Middle frontal gyrus (tissue), 1 donor: Measurements from ENCODE around the gene MRPL37.

Experiments
- DNase-seq: peaks from one replicate; pipeline ENCODE4 v3.0.0-alpha.2; 2015; ENCODE audit warnings: low spot score; ENCODE audit errors: extremely low spot score

MRPL37 gene

DNA sequence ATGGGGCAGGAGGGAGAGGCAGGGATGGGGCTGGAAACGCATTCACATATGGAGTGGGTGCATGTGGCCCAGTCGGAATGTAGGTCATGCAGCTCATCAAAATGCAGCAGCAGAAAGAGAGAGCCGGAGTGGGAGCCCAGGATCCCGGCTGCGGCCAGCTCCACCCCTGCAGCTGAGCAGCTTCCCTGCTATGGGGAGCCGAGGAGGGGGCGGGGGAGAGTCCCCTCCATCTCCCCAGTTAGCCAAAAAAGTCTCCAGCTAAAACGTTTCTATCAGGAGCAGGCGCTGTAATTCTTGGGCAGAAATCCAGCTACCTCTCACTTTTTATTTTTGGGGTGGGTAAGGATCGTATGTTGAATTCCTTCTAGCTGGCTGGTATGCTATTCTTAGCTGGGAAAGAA, 39.7 kb downstream of the MRPL37 start:
- peak; percentile 44 for DNase-seq

- DNase-seq: no peak
Measured at GRCh38 chr1:54240741-54241335, 40.9 kb downstream of the MRPL37 start.

GRCh38 chr1:54241364-54241763, 41.4 kb downstream of the MRPL37 start:
- DNase-seq: no peak

GRCh38 chr1:54243022-54243421, 43.1 kb downstream of the MRPL37 start:
- no peak for DNase-seq

DNA sequence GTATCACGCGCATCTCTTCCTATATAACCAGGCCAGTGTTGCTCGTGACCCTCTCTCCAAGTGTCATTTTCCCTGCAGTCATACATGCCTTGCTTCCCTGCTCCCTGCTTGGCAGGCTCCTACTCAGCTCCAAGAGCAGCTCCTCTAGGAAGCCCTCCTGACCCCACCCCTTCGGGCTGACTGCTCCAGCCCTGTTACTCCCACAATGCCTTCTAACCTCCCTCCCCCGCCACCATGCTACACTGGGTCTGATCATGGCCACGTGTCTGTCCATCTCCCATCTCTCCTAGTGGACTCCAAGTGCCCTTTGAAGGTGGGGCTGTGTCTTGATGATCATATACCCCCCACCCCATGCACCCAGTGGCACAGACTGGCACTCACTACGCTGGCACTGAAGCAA, 44.7 kb downstream of the MRPL37 start:
- no peak for DNase-seq

DNA sequence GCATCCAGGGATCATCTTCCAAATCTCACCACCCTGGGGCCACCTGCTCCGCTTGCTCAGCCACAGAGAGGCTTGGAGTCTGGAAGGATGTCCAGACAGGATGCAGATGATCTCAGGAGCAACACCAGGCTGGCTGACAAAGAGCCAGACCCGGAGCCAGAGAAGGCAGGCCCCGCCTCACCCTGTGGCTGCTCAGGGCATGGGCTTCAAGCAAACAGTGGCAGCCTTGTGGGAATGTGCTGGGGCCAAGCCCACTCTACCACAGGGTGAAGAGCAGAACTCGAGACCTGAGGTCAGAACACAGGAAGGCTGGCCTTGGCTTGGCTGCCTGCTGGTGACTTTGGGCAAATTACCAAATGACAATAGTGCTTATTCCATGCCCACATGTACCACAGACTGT, 45.5 kb downstream of the MRPL37 start:
- DNase-seq: no peak

GRCh38 chr1:54246116-54246721, 46.3 kb downstream of the MRPL37 start:
- DNase-seq: no peak

GRCh38 chr1:54247863-54248515, 48.0 kb downstream of the MRPL37 start:
- DNase-seq: no peak

DNA sequence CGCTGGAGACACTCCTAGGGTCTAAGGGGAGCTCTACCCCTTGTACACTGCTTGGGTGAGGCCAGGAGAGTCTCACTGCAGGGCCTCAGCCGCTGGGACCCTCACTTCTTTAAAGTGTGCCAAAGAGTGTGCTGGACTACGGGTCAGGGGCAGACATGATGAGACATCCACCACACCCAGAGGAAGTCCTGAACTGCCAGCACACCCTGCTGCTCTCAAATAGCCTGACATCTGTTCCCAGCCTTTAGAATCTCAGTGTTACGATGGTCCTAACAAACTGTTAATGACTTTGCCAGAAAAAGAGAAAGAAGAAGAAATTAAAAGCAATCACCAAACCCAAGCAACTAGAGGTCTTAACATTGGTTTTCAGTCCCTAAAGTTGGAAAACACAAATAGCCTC, 49.0 kb downstream of the MRPL37 start:
- no peak for DNase-seq

GRCh38 chr1:54249819-54250435, 50.0 kb downstream of the MRPL37 start:
- no peak for DNase-seq

DNA sequence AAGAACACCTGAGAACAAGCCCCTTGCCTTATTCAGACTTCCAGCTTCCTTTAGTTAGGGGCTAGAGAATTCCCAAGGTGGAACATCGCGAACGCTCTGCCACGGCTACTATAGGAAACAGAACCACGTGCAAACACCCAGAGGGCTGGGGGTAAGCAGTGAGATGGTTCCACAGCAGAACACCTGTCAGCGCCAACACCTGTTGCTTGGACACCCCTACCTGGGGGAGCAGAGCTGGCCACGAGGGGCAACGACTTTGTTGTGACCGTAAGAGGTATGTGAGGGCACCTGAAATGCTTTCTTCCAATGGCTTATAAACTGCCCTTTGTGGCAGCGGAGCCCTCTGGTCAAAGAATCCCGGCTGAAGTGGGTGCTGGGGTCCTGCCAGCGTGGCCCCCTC, 50.7 kb downstream of the MRPL37 start:
- DNase-seq: no peak

DNA sequence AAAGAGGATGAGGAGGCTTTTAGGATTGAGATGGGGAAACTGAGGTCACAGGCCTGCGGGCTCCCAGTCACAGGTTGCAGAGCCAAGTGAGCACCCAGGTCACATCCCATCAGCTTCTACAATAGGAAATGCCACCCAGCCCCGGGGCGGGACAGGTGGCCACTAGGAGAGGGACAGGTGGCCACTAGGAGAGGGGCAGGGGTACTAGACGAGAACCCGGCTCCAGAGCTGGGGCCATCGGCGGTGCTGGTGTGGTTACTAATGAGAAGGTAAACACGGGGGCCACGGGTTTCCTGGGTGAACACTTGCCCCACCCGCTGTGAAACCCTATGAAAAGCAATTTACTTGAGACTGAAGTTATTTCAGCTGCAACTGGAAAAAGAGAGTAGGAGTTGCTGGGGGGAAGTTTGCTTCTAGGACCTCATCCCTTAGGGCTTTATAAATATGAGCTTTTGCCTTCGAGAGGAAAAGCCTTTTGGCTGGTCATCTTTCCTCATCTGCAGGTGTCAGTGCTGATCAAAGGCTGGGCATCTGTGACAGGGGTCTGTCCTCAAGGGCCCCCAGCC, 52.5 kb downstream of the MRPL37 start:
- no peak for DNase-seq

DNA sequence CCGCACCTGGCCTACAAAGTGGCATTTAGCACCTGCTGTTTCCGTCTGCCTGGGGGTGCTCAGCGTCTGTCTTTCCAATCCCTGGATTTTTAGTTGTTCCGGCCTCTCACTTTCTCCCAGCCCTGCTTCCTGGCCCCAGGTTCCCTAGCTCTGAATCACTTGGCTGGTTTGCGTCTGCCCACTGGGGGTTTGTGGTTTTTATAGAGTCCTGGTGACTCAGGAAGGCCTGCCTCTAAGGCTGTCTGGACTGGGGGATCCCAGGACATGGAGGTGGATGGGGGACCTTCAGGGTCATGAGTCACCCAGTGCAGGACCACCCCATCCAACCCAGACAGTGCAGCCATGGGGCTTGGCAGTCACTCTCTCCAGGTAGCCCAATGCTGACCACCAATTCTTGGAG, 53.5 kb downstream of the MRPL37 start:
- DNase-seq: no peak

DNA sequence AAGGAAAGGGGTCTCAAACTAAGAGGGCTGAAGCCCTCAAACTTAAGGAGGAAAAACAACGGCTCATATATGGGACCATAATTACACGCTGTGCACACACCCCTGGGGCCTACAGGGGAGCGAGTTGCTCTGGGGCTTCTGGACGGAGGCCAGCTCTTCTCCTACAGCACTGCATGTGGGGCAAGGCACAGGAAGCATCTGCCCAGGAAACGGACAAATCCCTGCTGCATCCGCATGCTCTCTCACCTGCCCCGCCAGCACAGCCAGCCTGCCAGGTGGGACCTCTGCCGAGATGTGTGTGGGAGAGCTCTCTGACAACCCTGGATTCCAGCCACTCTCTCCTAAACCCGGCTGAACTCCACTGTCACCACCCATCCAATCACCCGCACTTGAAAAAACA, 54.1 kb downstream of the MRPL37 start:
- DNase-seq: no peak

DNA sequence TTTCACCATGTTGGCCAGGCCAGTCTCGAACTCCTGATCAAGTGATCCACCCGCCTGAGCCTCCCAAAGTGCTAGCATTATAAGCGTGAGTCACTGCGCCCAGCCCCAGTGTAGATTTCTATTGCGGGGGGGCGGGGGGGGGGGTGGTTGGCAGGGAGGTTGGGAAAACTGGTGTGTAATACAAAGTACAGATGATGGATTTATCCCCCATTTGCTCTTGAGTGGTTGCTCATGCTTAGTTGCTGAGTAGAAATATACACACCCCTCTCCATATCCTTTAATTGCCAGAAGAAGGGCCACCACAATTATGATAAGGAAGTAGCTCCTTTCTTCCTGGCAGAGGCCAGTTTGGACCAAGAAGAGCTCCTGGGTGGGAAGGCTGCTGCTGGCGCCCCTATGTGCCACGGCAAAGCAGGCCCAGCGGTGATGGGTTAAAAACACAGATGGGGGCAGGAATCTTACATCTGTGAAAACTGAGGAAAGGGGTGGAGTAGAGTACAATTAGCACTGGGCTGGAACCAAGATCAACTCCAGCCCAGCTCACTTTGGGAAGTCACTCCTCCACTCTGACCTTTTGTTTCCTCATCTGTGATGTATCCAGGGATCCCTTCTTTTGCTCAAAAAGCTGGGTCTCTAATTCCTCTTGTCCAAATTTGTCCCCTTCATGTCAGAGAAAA, 55.2 kb downstream of the MRPL37 start:
- DNase-seq: no peak

DNA sequence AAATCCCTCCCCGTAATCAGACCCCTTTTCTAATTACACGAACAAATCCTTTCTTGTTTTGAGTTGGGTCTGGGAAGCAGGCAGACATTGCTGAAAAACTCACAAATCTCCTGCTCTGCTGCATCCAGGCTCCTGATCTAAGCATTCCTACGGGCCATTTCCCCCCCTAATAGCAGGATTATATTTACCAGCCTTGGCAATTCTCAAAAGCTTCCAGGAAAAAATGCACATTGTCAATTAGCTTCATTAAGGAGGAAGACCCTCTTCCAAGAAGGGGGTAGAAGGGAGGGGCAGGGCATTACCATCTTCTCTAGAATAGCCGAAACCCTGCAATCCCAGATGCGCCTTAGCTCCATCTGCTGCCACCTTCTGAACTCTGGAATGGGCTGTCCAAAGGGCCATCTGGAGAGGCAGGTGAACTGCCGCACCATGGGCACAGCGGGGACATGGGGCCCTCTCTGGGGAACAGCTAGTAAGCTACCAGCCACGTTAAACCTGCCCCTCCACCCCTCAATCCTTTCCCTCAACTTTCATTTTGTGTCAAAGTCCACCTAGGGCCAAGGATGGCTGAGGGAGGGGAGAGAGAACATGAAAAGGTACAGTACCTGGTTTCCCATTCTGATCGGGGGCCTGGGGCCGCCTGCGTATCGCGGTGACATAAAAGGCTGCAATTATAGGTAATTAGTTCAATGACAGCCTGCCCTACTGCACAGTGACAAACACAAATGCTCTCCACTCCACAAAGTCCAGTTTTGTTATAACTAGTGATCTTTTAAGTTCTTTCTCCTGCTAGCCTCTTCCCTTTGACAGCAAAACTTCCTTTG, 56.8 kb downstream of the MRPL37 start:
- DNase-seq: no peak

DNA sequence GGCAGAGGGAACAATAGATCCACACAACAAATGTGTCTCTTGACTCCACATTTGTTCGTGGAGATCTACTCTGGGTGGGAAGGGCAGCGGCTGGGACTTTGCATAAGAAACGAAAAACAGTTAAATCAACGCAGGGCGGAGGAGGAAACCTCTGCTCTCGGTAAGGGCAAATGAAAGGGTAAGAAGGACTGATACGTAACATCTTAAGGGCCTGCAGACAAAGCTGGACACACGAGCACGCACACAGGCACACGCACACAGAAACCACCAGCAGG, 57.3 kb downstream of the MRPL37 start:
- DNase-seq: no peak

GRCh38 chr1:54257876-54258275, 57.9 kb downstream of the MRPL37 start:
- no peak for DNase-seq

DNA sequence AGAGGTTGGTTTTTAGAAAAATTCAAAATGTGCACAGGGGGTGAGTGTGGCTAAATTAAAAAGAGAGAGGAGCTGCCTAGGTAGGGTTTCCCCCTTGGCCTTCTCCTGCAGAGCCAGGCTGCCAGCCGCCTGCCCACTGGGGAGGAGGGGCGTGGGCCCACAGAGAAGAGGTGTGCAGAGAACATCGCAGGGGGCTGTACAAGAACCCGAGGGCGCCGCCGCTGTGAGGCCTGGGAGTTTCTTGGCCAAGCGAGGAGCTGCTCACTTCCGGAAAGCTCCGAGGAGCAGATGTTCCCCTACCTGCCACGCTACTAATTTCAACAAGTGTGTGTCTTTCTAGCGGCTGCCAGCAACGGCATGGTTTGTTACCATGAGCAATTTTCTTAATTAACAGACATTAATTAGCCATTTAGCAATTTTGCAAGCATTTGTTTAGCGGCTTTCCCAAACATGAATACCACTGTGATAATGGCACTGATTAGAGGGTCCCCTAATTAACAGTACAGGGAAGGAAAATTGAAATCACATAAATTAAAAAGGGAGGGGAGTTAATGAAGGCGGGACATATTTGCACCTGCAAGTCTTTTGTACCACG, 59.7 kb downstream of the MRPL37 start:
- no peak for DNase-seq

GRCh38 chr1:54260810-54261209, 60.8 kb downstream of the MRPL37 start:
- DNase-seq: no peak

- DNase-seq: no peak
Measured at GRCh38 chr1:54262244-54262643, 62.3 kb downstream of the MRPL37 start.
